HepG2 (cell line): ENCODE data around the gene NT5C1B. TPM values are rescaled to one million over a fixed set of nuclear protein-coding genes. Genes with fewer than 3 reads are reported as not detected.
A peak's percentile ranks its signal among the peaks of the same experiment; 100 is the strongest.

Source experiments
- ATAC-seq: fragments of 200-7000 bp; cut with Tn5 transposase; 3 replicates; pipeline ENCODE4 v1.9.1; 2020; ENCODE audit warnings: mild to moderate bottlenecking, moderate library complexity
- BruUV-seq: library from RNA; stranded (reverse); fragments of 400-500 nt; replicated peaks from 2 replicates; lab custom pipeline; 2021; lab: Mats Ljungman, UMichigan
- CTCF ChIA-PET: fragments of 300-600 bp; formaldehyde crosslinking; extraction: SDS; loops from one replicate; lab custom pipeline; 2021; ENCODE audit warnings: low total read pairs, inconsistent platforms, low intra/inter-chr PET ratio; lab: Yijun Ruan, JAX
- POLR2A ChIA-PET: fragments of 350-600 bp; sonication (Branson Sonifier 250); formaldehyde crosslinking; loops from one replicate; lab custom pipeline; 2020; ENCODE audit warnings: antibody characterized with exemption, inconsistent platforms; lab: Yijun Ruan, JAX
- DNase-seq: peaks from one replicate; pipeline ENCODE4 v3.0.0-alpha.2; 2015; ENCODE audit warnings: low spot score
- FAIRE-seq: peaks from 3 replicates; lab custom pipeline; 2011; peaks lifted over from hg19 to GRCh38; lab: Jason Lieb, UNC
- H2AFZ ChIP-seq: one replicate; pipeline ENCODE4 v1.6.1; 2011; ENCODE audit warnings: low read length, inconsistent platforms
- H3K27ac ChIP-seq: fragments of 300-600 bp; 3 replicates; pipeline ENCODE4 v1.8.0; 2011; ENCODE audit warnings: mixed run types, mild to moderate bottlenecking, mixed read lengths, low read length, inconsistent platforms; ENCODE audit not compliant: insufficient read depth; ENCODE audit errors: extremely low read length
- H3K27me3 ChIP-seq, 2 experiments: fragments of 200-600 bp in 1 of 2; 2 replicates in 1 of 2; 3 replicates in 1 of 2; pipeline versions ENCODE4 v1.6.0 to v1.8.0; 2011; ENCODE audit warnings: low read length in 2 of 2, mild to moderate bottlenecking in 2 of 2, moderate library complexity in 2 of 2, inconsistent platforms in 1 of 2; ENCODE audit not compliant: insufficient read depth in 2 of 2, control insufficient read depth in 1 of 2
- H3K36me3 ChIP-seq, 2 experiments: fragments of 200-600 bp in 1 of 2; replicated peaks in 1 of 2; 2 replicates in 1 of 2; 3 replicates in 1 of 2; pipeline versions ENCODE4 v1.5.1 to v1.8.0; 2011; ENCODE audit warnings: low read length in 2 of 2, inconsistent platforms in 1 of 2; ENCODE audit not compliant: insufficient read depth in 2 of 2, control insufficient read depth in 1 of 2
- H3K4me1 ChIP-seq: 2 replicates; pipeline ENCODE4 v1.5.1; 2012; ENCODE audit warnings: low read length, inconsistent platforms; ENCODE audit not compliant: insufficient read depth
- H3K4me2 ChIP-seq: 2 replicates; pipeline ENCODE4 v1.6.0; 2011; ENCODE audit warnings: low read depth, low read length, inconsistent platforms
- H3K4me3 ChIP-seq, 3 experiments: fragments of 200-600 bp in 1 of 3; sonication (generic), shearing (Covaris generic) in 1 of 3; replicated peaks in 1 of 3; 2 replicates each; pipeline ENCODE4 v1.5.1; 2011 to 2016; ENCODE audit warnings: low read length in 3 of 3, inconsistent platforms in 2 of 3, low read depth in 2 of 3, mild to moderate bottlenecking in 2 of 3, control low read depth in 1 of 3, mixed read lengths in 1 of 3; ENCODE audit not compliant: insufficient read depth in 1 of 3
- H3K79me2 ChIP-seq: one replicate; pipeline ENCODE4 v1.6.1; 2011; ENCODE audit warnings: low read length, inconsistent platforms; ENCODE audit not compliant: insufficient read depth
- H3K9ac ChIP-seq: 2 replicates; pipeline ENCODE4 v1.6.0; 2011; ENCODE audit warnings: mild to moderate bottlenecking, low read depth, low read length, inconsistent platforms; ENCODE audit not compliant: insufficient read depth
- H3K9me3 ChIP-seq: 2 replicates; pipeline ENCODE4 v1.5.1; 2012; ENCODE audit warnings: mild to moderate bottlenecking, low read length
- H4K20me1 ChIP-seq: 2 replicates; pipeline ENCODE4 v1.6.0; 2011; ENCODE audit warnings: inconsistent platforms, mild to moderate bottlenecking, low read length, moderate library complexity; ENCODE audit not compliant: insufficient read depth
- AHR ChIP-seq: IDR thresholded peaks from 2 replicates; pipeline ENCODE4 v1.6.1; 2018; ENCODE audit warnings: missing genetic modification reagents, missing compliant biosample characterization
- FOXA3 ChIP-seq: IDR thresholded peaks from 2 replicates; pipeline ENCODE4 v1.6.1; 2016; ENCODE audit warnings: missing genetic modification reagents, missing compliant biosample characterization
- FOXO1 ChIP-seq: sonication (generic); formaldehyde crosslinking; IDR thresholded peaks from 2 replicates; pipeline ENCODE4 v1.4.0; 2020; ENCODE audit warnings: missing genetic modification reagents
- HMGA1 ChIP-seq: sonication (generic); formaldehyde crosslinking; conservative IDR thresholded peaks from 2 replicates; pipeline ENCODE4 v1.4.0; 2020; ENCODE audit warnings: missing genetic modification reagents
- KDM2A ChIP-seq: sonication (generic); formaldehyde crosslinking; IDR thresholded peaks from 2 replicates; pipeline ENCODE4 v1.4.0; 2020; ENCODE audit warnings: low read depth, missing genetic modification reagents, borderline replicate concordance
- KLF6 ChIP-seq: IDR thresholded peaks from 2 replicates; pipeline ENCODE4 v1.8.0; 2016; ENCODE audit warnings: missing biosample characterization, missing genetic modification reagents
- MYC ChIP-seq: sonication (generic); formaldehyde crosslinking; IDR thresholded peaks from 2 replicates; pipeline ENCODE4 v1.9.0; 2021; ENCODE audit warnings: missing genetic modification reagents, borderline replicate concordance
- RAD21 ChIP-seq: fragments of 450-650 bp; formaldehyde crosslinking; IDR thresholded peaks from 2 replicates; pipeline ENCODE4 v1.5.0; 2020; ENCODE audit warnings: mild to moderate bottlenecking
- REXO4 ChIP-seq: sonication (generic); formaldehyde crosslinking; IDR thresholded peaks from 2 replicates; pipeline ENCODE4 v1.8.0; 2022; ENCODE audit warnings: missing genetic modification reagents, mild to moderate bottlenecking, borderline replicate concordance
- SIN3B ChIP-seq: fragments of 150-350 bp; IDR thresholded peaks from 2 replicates; pipeline ENCODE4 v1.6.1; 2014; ENCODE audit warnings: low read length
- SMC3 ChIP-seq: IDR thresholded peaks from 2 replicates; pipeline ENCODE4 v1.6.1; 2011; ENCODE audit warnings: low read length, improper control_type of control experiment
- STAG1 ChIP-seq: sonication (generic); formaldehyde crosslinking; IDR thresholded peaks from 2 replicates; pipeline ENCODE4 v1.4.0; 2020; ENCODE audit warnings: missing genetic modification reagents
- THAP11 ChIP-seq: IDR thresholded peaks from 2 replicates; pipeline ENCODE4 v1.6.1; 2016; ENCODE audit warnings: missing biosample characterization, missing genetic modification reagents
- XRCC5 ChIP-seq: fragments of 200-400 bp; formaldehyde crosslinking; optimal IDR thresholded peaks from 2 replicates; pipeline ENCODE3; 2017; ENCODE audit warnings: mild to moderate bottlenecking, low read length
- ZNF20 ChIP-seq: sonication (generic); formaldehyde crosslinking; IDR thresholded peaks from 2 replicates; pipeline ENCODE4 v1.4.0; 2020; ENCODE audit warnings: mild to moderate bottlenecking, moderate library complexity, missing genetic modification reagents
- ZNF652 ChIP-seq: IDR thresholded peaks from 2 replicates; pipeline ENCODE4 v1.6.1; 2016; ENCODE audit warnings: low read depth, borderline replicate concordance
- WGBS: methylation state at CpG from one replicate; pipeline ENCODE4 v1.1.6; 2017; ENCODE audit warnings: low lambda C conversion rate; 5-methylcytosine and 5-hydroxymethylcytosine counted together
- in situ Hi-C: cut with HindIII; loops from 2 replicates; pipeline ENCODE4 v1.10.0; 2017; ENCODE audit warnings: low pct_unique_long_range_greater_than_20kb; ENCODE audit not compliant: extremely low pct_ligation_motif_present
- intact Hi-C: fragments of 100-400 bp; cut with micrococcal nuclease; formaldehyde crosslinking; loops from one replicate; pipeline ENCODE4 v1.10.0; 2022; ENCODE audit not compliant: unreplicated experiment
- polyA plus RNA-seq, 8 experiments: library from polyadenylated mRNA; depleted of rRNA in 3 of 8; stranded (reverse) in 7 of 8; unstranded in 1 of 8; fragments of >200 nt; fragmentation: Illumina TruSeq in 4 of 8; extraction: Trizol in 4 of 8; gene quantifications; 2 replicates each; pipeline versions ENCODE4 v1.2.1 to v1.2.3, GENCODE V29; 2011 to 2016; ENCODE audit warnings: low read depth in 4 of 8, missing spikeins in 1 of 8, mixed read lengths in 1 of 8; ENCODE audit not compliant: insufficient read depth in 1 of 8
- total RNA-seq, 5 experiments: library from RNA; depleted of rRNA; stranded (reverse); fragments of >200 nt; fragmentation: Illumina TruSeq; extraction: Trizol; gene quantifications; 2 replicates each; pipeline ENCODE4 v1.2.3, GENCODE V29; 2016; ENCODE audit warnings: low read depth in 1 of 5
- TF ChIP-seq, protein P1 (sequence below): sonication (generic); formaldehyde crosslinking; IDR thresholded peaks from 2 replicates; pipeline ENCODE4 v1.8.1; 2023; ENCODE audit warnings: mild to moderate bottlenecking, missing genetic modification reagents
- TF ChIP-seq, protein P2 (sequence below): IDR thresholded peaks from 2 replicates; pipeline ENCODE4 v1.6.1; 2018; ENCODE audit warnings: missing genetic modification reagents, mild to moderate bottlenecking, missing compliant biosample characterization
- TF ChIP-seq, protein P3 (sequence below): sonication (generic); formaldehyde crosslinking; IDR thresholded peaks from 2 replicates; pipeline ENCODE4 v1.4.0; 2020; ENCODE audit warnings: mild to moderate bottlenecking, missing genetic modification reagents

NT5C1B gene
- total and polyA plus RNA-seq, 2 of the 13 experiments (the other 11 are each of a cell fraction or from before 2014, with no cell fraction given) = not detected

DNA sequence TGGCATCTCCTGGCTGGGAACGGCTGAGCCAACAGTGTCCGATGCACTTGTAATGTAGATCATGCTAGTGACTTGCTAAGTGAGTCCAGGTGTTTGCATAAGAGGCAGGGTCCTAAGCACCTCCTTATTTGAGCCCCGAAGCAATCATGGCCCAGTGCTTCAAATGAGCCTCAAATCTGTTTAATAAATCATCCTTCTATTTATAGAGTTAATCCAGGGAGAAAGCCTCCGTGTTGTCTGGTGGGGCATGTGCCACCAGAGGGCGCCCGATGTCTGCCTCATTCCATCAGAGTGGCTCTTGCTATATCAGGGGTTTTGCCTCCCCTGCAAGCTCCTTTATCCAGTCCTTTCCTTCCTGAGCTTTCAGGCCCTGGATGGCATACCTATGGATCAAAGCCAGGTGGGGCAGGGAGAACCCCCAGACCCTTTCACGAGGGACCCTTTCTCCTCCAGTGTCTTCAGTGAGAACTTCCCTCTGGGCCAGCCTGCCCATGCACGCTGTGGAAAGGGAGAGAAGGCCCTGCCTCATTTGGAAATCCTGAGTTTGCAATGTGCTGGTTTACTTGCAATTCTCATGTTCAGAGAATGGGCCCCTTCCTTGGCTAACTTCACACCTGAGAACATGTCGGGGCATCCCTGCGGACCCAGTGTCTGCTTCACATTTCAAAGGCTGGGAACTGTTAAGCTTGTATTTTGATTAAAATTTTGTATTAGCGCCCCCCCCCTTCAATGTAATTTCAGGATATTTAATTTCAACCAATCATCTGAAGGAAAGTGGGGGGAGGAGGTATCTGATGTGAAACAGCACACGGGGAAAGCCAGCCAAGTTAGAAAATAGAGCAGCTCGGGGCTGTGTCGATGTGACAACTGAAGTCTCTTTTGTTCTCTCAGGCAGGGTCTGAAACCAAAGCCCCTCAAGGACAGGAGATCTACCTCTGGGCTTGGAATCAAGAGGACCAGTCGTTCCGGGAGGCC, 68.6 kb downstream of the NT5C1B start:
- intact Hi-C loops (loop anchor here (1.0 to 10.0 kb wide), 8 partner anchors 222 to 1343 kb away; no protein-coding TSS in a partner anchor), in situ Hi-C loops (loop anchor here (5.0 kb wide), 3 partner anchors 227 to 1342 kb away; no protein-coding TSS in a partner anchor)
- H3K27ac ChIP-seq = no peak overlapping the region
- no peak overlapping the region for H2AFZ ChIP-seq
- no peaks in the 10 kb centered on the region for H3K36me3 ChIP-seq
- H3K4me3 ChIP-seq = no peak overlapping the region
- BruUV-seq = no TSS peak
- POLR2A ChIA-PET = no interaction called here
- CTCF ChIA-PET = interaction anchor here (2.0 to 2.2 kb wide), 2 partner anchors 842 to 1343 kb away, joined by 14 to 20 read pairs; no protein-coding TSS in a partner anchor
- no peaks in the 10 kb centered on the region for H3K4me1 ChIP-seq
- 35% methylated on average over 15 of the region's 16 CpGs for WGBS
- ATAC-seq = peak; percentile 96
- no peaks in the 10 kb centered on the region for H4K20me1 ChIP-seq
- H3K79me2 ChIP-seq = no peaks in the 10 kb centered on the region
- H3K9me3 ChIP-seq = no peaks in the 10 kb centered on the region
- H3K27me3 ChIP-seq = peaks cover 2 to 11% of the 10 kb centered on the region in 2 experiments; a peak in 4 of 5 replicates
- peak; percentile 89 for FAIRE-seq
- H3K9ac ChIP-seq = no peak overlapping the region
- no peak overlapping the region for H3K4me2 ChIP-seq
- peak; percentile 71 for DNase-seq
- TF ChIP-seq XRCC5 (peak; percentile 43), MYC (CRISPR knock-in tag) (no peak), SMC3 (peak; percentile 97), SIN3B (0 out of 2 replicates have a peak, but pooled peaks have one; percentile 27), FOXO1 (0 out of 2 replicates have a peak, but pooled peaks have one; percentile 8), KDM2A (CRISPR knock-in tag) (peak; percentile 49; the same call in 1 of the 2 replicates), RAD21 (CRISPR knock-in tag) (peak; percentile 95), ZNF20 (CRISPR knock-in tag) (no peak), HMGA1 (CRISPR knock-in tag) (no peak), FOXA3 (peak; percentile 24; the same call in 1 of the 2 replicates), ZNF652 (CRISPR knock-in tag) (peak; percentile 57; the same call in 1 of the 2 replicates), THAP11 (CRISPR knock-in tag) (0 out of 2 replicates have a peak, but pooled peaks have one; percentile 35), AHR (CRISPR knock-in tag) (peak; percentile 43; the same call in 1 of the 2 replicates), KLF6 (0 out of 2 replicates have a peak, but pooled peaks have one; percentile 39), REXO4 (CRISPR knock-in tag) (no peak), STAG1 (CRISPR knock-in tag) (peak; percentile 97)
- TF ChIP-seq, protein P1, sequence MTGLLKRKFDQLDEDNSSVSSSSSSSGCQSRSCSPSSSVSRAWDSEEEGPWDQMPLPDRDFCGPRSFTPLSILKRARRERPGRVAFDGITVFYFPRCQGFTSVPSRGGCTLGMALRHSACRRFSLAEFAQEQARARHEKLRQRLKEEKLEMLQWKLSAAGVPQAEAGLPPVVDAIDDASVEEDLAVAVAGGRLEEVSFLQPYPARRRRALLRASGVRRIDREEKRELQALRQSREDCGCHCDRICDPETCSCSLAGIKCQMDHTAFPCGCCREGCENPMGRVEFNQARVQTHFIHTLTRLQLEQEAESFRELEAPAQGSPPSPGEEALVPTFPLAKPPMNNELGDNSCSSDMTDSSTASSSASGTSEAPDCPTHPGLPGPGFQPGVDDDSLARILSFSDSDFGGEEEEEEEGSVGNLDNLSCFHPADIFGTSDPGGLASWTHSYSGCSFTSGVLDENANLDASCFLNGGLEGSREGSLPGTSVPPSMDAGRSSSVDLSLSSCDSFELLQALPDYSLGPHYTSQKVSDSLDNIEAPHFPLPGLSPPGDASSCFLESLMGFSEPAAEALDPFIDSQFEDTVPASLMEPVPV = no peak
- TF ChIP-seq, protein P2, sequence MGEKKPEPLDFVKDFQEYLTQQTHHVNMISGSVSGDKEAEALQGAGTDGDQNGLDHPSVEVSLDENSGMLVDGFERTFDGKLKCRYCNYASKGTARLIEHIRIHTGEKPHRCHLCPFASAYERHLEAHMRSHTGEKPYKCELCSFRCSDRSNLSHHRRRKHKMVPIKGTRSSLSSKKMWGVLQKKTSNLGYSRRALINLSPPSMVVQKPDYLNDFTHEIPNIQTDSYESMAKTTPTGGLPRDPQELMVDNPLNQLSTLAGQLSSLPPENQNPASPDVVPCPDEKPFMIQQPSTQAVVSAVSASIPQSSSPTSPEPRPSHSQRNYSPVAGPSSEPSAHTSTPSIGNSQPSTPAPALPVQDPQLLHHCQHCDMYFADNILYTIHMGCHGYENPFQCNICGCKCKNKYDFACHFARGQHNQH (CRISPR knock-in tag) = 0 out of 2 replicates have a peak, but pooled peaks have one; percentile 25
- TF ChIP-seq, protein P3, sequence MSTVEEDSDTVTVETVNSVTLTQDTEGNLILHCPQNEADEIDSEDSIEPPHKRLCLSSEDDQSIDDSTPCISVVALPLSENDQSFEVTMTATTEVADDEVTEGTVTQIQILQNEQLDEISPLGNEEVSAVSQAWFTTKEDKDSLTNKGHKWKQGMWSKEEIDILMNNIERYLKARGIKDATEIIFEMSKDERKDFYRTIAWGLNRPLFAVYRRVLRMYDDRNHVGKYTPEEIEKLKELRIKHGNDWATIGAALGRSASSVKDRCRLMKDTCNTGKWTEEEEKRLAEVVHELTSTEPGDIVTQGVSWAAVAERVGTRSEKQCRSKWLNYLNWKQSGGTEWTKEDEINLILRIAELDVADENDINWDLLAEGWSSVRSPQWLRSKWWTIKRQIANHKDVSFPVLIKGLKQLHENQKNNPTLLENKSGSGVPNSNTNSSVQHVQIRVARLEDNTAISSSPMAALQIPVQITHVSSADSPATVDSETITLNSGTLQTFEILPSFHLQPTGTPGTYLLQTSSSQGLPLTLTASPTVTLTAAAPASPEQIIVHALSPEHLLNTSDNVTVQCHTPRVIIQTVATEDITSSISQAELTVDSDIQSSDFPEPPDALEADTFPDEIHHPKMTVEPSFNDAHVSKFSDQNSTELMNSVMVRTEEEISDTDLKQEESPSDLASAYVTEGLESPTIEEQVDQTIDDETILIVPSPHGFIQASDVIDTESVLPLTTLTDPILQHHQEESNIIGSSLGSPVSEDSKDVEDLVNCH = no peak
